Measurements from ENCODE around the gene FBH1. TPM values are rescaled to one million over a fixed set of nuclear protein-coding genes. Genes with fewer than 3 reads are reported as not detected.

The FBH1 gene
- total RNA-seq, 1 donor from 2014 or later = 71.5 TPM

DNA sequence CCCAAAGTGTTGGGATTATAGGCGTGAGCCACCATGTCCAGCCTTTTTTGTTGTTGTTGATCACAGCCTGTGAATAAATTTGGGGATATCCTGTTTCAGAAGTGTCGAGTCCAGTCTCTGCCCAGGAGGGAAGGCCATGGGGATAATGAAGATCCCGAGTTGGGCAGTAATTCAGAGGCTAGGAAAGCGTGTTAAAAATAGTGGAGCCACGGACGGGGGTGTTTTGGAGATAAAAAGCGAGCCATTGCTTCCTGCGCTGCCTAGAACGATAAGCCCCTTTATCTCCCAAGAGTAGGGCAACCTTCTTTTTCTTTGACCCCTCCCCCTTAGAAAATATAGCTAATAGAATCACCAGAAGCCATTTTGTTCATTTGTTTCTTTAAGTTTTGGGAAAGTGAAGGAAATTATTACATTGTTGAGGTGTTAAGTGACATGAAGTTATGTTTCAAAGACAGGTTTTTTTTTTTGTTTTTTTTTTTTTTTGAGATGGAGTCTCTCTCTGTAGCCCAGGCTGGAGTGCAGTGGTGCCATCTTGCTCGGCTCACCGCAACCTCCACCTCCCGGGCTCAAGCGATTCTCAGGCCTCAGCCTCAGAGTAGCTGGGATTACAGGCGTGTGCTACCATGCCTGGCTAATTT lies 44.0 kb downstream of the FBH1 start:
- no peak overlapping the region for H3K4me3 Mint-ChIP-seq (ENCODE audit: unreplicated experiment)
- H3K79me2 ChIP-seq (ENCODE audit: insufficient read depth, low read length) = no peaks in the 10 kb centered on the region
- TF ChIP-seq EZH2 (IDR thresholded peaks at IDR 0.05; ENCODE audit: insufficient read depth, low read length) (no peak), CTCF (IDR thresholded peaks at IDR 0.05; ENCODE audit: insufficient read depth, low read depth, low read length) (no peak)
- no peaks in the 10 kb centered on the region for H3K4me1 Mint-ChIP-seq (ENCODE audit: low read depth, unreplicated experiment)
- peaks cover 24% of the 10 kb centered on the region for H3K36me3 Mint-ChIP-seq (ENCODE audit: low read depth, unreplicated experiment)
- H3K4me1 ChIP-seq (ENCODE audit: insufficient read depth, low read length) = no peaks in the 10 kb centered on the region
- no peak overlapping the region for H2AFZ ChIP-seq (ENCODE audit: low read depth, low read length)
- no peak for FAIRE-seq
- no peaks in the 10 kb centered on the region for H4K20me1 ChIP-seq (ENCODE audit: insufficient read depth, low read length)
- no peak overlapping the region for H3K4me2 ChIP-seq (ENCODE audit: low read length)
- no peak overlapping the region for H3K4me3 ChIP-seq (ENCODE audit: insufficient read depth, low read depth, low read length)
- H3K36me3 ChIP-seq (ENCODE audit: insufficient read depth, low read length) = peaks cover 48% of the 10 kb centered on the region
- H3K9me3 ChIP-seq (ENCODE audit: insufficient read depth, low read depth, low read length) = no peaks in the 10 kb centered on the region
- H3K9me3 Mint-ChIP-seq (ENCODE audit: unreplicated experiment) = peaks cover 2% of the 10 kb centered on the region
- DNase-seq (ENCODE audit: low read depth) = no peak
- H3K27ac ChIP-seq (ENCODE audit: low read depth, low read length) = no peak overlapping the region
- H3K9ac ChIP-seq (ENCODE audit: low read length) = no peak overlapping the region
- no peak overlapping the region for H3K27ac Mint-ChIP-seq (ENCODE audit: unreplicated experiment)
- no peaks in the 10 kb centered on the region for H3K27me3 Mint-ChIP-seq (ENCODE audit: low read depth, unreplicated experiment)
- H3K27me3 ChIP-seq (ENCODE audit: insufficient read depth, low read length) = no peaks in the 10 kb centered on the region

DNA sequence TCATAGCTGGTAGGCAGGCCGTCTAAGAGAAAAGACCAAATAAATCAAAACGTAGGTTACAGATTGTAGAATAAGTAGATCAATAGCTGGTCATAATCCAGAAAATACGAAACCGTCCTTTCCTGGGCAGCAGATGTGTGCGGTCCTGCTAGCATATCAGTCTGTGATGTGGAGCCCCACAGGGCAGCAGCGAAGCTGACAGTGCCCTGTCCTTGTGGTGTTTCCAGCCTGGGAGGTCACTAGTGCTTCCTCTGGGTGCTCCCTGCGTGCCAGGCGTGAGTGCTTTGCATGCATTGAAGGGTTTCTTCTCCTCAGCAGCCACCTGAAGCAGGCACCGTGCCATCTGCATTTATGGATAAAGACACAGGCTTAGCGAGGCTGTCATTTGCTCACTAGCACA lies 45.6 kb downstream of the FBH1 start:
- no peak overlapping the region for H3K27ac Mint-ChIP-seq (ENCODE audit: unreplicated experiment)
- H3K4me1 Mint-ChIP-seq (ENCODE audit: low read depth, unreplicated experiment) = no peaks in the 10 kb centered on the region
- Histone ChIP-seq H3K9ac (ENCODE audit: low read length) (no peak overlapping the region), H4K20me1 (ENCODE audit: insufficient read depth, low read length) (no peaks in the 10 kb centered on the region), H3K4me3 (ENCODE audit: insufficient read depth, low read depth, low read length) (no peak overlapping the region), H3K27me3 (ENCODE audit: insufficient read depth, low read length) (no peaks in the 10 kb centered on the region), H3K79me2 (ENCODE audit: insufficient read depth, low read length) (no peaks in the 10 kb centered on the region), H3K4me1 (ENCODE audit: insufficient read depth, low read length) (no peaks in the 10 kb centered on the region), H3K9me3 (ENCODE audit: insufficient read depth, low read depth, low read length) (no peaks in the 10 kb centered on the region), H2AFZ (ENCODE audit: low read depth, low read length) (no peak overlapping the region), H3K36me3 (ENCODE audit: insufficient read depth, low read length) (peaks cover 34% of the 10 kb centered on the region), H3K27ac (ENCODE audit: low read depth, low read length) (no peak overlapping the region), H3K4me2 (ENCODE audit: low read length) (no peak overlapping the region)
- H3K27me3 Mint-ChIP-seq (ENCODE audit: low read depth, unreplicated experiment) = no peaks in the 10 kb centered on the region
- TF ChIP-seq EZH2 (IDR thresholded peaks at IDR 0.05; ENCODE audit: insufficient read depth, low read length) (no peak), CTCF (IDR thresholded peaks at IDR 0.05; ENCODE audit: insufficient read depth, low read depth, low read length) (no peak)
- H3K9me3 Mint-ChIP-seq (ENCODE audit: unreplicated experiment) = peaks cover 2% of the 10 kb centered on the region
- DNase-seq (ENCODE audit: low read depth) = no peak
- no peak for FAIRE-seq
- H3K36me3 Mint-ChIP-seq (ENCODE audit: low read depth, unreplicated experiment) = peaks cover 21% of the 10 kb centered on the region
- H3K4me3 Mint-ChIP-seq (ENCODE audit: unreplicated experiment) = no peak overlapping the region

GRCh38 chr10:5937016-5937415 lies 47.0 kb downstream of the FBH1 start:
- peaks cover 28% of the 10 kb centered on the region for H3K36me3 ChIP-seq (ENCODE audit: insufficient read depth, low read length)
- Mint-ChIP-seq H3K36me3 (ENCODE audit: low read depth, unreplicated experiment) (peaks cover 19% of the 10 kb centered on the region), H3K4me3 (ENCODE audit: unreplicated experiment) (no peak overlapping the region), H3K27ac (ENCODE audit: unreplicated experiment) (no peak overlapping the region), H3K4me1 (ENCODE audit: low read depth, unreplicated experiment) (no peaks in the 10 kb centered on the region), H3K9me3 (ENCODE audit: unreplicated experiment) (peaks cover 2% of the 10 kb centered on the region), H3K27me3 (ENCODE audit: low read depth, unreplicated experiment) (no peaks in the 10 kb centered on the region)
- no peaks in the 10 kb centered on the region for H3K4me1 ChIP-seq (ENCODE audit: insufficient read depth, low read length)
- H3K9me3 ChIP-seq (ENCODE audit: insufficient read depth, low read depth, low read length) = no peaks in the 10 kb centered on the region
- H3K9ac ChIP-seq (ENCODE audit: low read length) = no peak overlapping the region
- H3K79me2 ChIP-seq (ENCODE audit: insufficient read depth, low read length) = no peaks in the 10 kb centered on the region
- no peak overlapping the region for H3K4me3 ChIP-seq (ENCODE audit: insufficient read depth, low read depth, low read length)
- H3K27me3 ChIP-seq (ENCODE audit: insufficient read depth, low read length) = no peaks in the 10 kb centered on the region
- H4K20me1 ChIP-seq (ENCODE audit: insufficient read depth, low read length) = no peaks in the 10 kb centered on the region
- H2AFZ ChIP-seq (ENCODE audit: low read depth, low read length) = no peak overlapping the region
- no peak for FAIRE-seq
- TF ChIP-seq EZH2 (IDR thresholded peaks at IDR 0.05; ENCODE audit: insufficient read depth, low read length) = no peak
- no peak for TF ChIP-seq CTCF (IDR thresholded peaks at IDR 0.05; ENCODE audit: insufficient read depth, low read depth, low read length)
- H3K27ac ChIP-seq (ENCODE audit: low read depth, low read length) = no peak overlapping the region
- no peak for DNase-seq (ENCODE audit: low read depth)
- H3K4me2 ChIP-seq (ENCODE audit: low read length) = no peak overlapping the region
